Measurements from ENCODE around the gene THSD4.

Gene THSD4

DNA sequence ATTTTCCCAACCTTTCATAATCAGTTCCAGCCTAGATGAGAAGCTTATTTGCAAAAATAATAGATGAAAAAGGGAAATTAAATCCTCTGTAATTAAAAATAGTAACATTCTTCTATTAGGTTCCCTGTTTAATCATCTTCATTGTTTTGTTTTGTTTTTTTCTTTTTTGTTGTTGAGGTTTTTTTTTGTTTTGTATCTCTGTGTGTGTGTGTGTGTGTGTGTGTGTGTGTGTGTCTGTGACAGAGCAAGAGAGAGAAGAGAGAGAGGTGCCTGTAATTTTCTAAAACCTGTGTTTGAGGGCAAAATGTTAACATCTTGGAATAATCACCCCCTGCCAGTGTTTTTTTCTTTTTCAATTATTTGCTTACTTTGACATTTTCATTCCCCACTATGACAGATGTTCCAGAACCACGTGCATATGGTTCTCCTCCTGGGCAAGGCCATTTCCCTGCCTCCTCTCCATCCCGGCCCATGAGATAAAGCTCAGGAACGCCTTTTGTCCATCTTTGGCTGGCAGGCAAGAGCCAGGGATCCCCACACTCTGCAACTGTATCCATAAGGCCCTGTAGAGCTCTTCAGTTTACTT, 573.3 kb downstream of the THSD4 start:
- H3K4me3 ChIP-seq (replicated peaks; ENCODE audit: insufficient read depth, low read length), result no peak overlapping the region
- no peak for TF ChIP-seq SPI1 (IDR thresholded peaks at IDR 0.05; ENCODE audit: borderline replicate concordance, low read depth)
- TF ChIP-seq, protein P1, sequence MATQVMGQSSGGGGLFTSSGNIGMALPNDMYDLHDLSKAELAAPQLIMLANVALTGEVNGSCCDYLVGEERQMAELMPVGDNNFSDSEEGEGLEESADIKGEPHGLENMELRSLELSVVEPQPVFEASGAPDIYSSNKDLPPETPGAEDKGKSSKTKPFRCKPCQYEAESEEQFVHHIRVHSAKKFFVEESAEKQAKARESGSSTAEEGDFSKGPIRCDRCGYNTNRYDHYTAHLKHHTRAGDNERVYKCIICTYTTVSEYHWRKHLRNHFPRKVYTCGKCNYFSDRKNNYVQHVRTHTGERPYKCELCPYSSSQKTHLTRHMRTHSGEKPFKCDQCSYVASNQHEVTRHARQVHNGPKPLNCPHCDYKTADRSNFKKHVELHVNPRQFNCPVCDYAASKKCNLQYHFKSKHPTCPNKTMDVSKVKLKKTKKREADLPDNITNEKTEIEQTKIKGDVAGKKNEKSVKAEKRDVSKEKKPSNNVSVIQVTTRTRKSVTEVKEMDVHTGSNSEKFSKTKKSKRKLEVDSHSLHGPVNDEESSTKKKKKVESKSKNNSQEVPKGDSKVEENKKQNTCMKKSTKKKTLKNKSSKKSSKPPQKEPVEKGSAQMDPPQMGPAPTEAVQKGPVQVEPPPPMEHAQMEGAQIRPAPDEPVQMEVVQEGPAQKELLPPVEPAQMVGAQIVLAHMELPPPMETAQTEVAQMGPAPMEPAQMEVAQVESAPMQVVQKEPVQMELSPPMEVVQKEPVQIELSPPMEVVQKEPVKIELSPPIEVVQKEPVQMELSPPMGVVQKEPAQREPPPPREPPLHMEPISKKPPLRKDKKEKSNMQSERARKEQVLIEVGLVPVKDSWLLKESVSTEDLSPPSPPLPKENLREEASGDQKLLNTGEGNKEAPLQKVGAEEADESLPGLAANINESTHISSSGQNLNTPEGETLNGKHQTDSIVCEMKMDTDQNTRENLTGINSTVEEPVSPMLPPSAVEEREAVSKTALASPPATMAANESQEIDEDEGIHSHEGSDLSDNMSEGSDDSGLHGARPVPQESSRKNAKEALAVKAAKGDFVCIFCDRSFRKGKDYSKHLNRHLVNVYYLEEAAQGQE (IDR thresholded peaks at IDR 0.05; ENCODE audit: insufficient replicate concordance, low read depth), result no peak
- DNase-seq (ENCODE audit: low read depth in 1 of 2, low spot score in 1 of 2), result no peak

DNA sequence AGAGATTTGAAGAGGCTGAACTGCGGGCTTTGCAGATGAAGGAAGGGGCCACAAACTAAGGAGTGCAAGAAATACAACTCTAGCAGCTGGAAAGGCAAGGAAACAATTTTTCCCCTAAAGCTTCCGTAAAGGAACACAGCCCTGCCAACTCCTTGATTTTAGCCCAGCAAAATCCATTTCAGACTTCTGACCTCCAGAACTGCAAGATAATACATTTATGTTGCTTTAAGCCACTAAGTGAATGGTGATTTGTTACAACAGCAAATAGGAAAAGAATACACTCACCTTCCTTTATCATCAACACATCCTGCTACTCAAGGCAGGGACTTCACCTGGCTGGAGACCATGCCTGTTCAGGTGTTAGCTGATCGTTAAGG, 575.8 kb downstream of the THSD4 start:
- Histone ChIP-seq H3K27ac (replicated peaks) (no peak overlapping the region), H3K4me3 (replicated peaks; ENCODE audit: insufficient read depth, low read length) (no peak overlapping the region), H3K27me3 (ENCODE audit: insufficient read depth, poor library complexity, severe bottlenecking) (peaks cover 5% of the 10 kb centered on the region)
- no peak for DNase-seq (ENCODE audit: low read depth in 1 of 2, low spot score in 1 of 2)
- TF ChIP-seq GABPA (IDR thresholded peaks at IDR 0.05; ENCODE audit: low read depth), result no peak
- no peak for TF ChIP-seq SPI1 (IDR thresholded peaks at IDR 0.05; ENCODE audit: borderline replicate concordance, low read depth)
- no peak for TF ChIP-seq POLR2AphosphoS5 (IDR thresholded peaks at IDR 0.05; ENCODE audit: low read depth)
- TF ChIP-seq, protein P2, sequence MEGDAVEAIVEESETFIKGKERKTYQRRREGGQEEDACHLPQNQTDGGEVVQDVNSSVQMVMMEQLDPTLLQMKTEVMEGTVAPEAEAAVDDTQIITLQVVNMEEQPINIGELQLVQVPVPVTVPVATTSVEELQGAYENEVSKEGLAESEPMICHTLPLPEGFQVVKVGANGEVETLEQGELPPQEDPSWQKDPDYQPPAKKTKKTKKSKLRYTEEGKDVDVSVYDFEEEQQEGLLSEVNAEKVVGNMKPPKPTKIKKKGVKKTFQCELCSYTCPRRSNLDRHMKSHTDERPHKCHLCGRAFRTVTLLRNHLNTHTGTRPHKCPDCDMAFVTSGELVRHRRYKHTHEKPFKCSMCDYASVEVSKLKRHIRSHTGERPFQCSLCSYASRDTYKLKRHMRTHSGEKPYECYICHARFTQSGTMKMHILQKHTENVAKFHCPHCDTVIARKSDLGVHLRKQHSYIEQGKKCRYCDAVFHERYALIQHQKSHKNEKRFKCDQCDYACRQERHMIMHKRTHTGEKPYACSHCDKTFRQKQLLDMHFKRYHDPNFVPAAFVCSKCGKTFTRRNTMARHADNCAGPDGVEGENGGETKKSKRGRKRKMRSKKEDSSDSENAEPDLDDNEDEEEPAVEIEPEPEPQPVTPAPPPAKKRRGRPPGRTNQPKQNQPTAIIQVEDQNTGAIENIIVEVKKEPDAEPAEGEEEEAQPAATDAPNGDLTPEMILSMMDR (IDR thresholded peaks at IDR 0.05; ENCODE audit: insufficient read depth, low read length), result no peak
- TF ChIP-seq, protein P1 (IDR thresholded peaks at IDR 0.05; ENCODE audit: insufficient replicate concordance, low read depth), result no peak

More for the DNA sequence above, 573.3 kb downstream of the THSD4 start:
- peaks cover 7% of the 10 kb centered on the region for H3K27me3 ChIP-seq (ENCODE audit: insufficient read depth, poor library complexity, severe bottlenecking)
- H3K27ac ChIP-seq (replicated peaks), result no peak overlapping the region

DNA sequence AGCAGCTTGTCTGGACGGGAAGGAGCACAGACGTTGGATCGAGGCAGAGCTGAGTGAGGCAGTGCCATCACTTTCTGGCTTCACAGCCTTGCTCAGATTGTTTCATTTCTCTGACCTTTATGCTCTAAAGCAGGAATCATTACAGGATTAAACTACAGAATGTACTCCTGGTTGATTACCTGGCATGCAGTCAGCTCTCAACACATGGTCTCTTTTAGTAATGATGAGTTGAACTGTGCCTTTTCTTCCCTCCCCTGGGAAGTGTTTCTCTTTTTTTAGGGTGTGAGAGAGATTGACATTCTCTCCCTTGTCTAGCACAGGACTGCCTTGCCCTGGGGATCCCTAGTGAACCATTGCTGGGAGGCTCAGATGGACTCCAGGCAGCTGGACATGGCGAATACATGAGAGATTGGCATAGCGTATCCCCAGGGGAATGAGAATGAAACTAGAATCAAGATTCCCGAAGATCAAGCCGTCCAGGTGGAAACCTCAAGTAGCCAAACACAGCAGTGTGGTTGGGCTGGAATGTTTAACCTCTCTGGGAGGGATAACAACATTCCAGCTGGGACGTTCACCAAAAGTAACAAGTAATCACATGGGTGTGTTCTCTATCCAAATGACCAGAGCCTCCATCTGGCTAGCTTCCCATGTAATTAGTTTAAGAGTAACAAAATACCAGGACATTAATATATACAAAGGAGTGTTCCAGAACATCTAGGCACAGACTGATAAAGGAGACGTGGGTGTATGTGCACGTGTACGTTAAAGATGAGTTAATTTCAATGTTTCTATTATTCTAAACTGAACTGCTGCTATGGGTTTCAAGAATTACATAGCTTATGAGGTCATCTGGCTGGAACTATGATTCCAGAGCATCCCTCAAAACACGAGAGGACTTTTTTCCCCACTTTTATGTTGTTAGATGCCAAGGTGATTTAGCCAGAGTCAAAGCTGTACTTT, 576.5 kb downstream of the THSD4 start:
- Histone ChIP-seq H3K27ac (replicated peaks) (no peak overlapping the region), H3K4me3 (replicated peaks; ENCODE audit: insufficient read depth, low read length) (no peak overlapping the region), H3K27me3 (ENCODE audit: insufficient read depth, poor library complexity, severe bottlenecking) (peaks cover 5% of the 10 kb centered on the region)
- no peak for TF ChIP-seq SPI1 (IDR thresholded peaks at IDR 0.05; ENCODE audit: borderline replicate concordance, low read depth)
- TF ChIP-seq, protein P2 (IDR thresholded peaks at IDR 0.05; ENCODE audit: insufficient read depth, low read length), result no peak
- no peak for TF ChIP-seq GABPA (IDR thresholded peaks at IDR 0.05; ENCODE audit: low read depth)
- no peak for TF ChIP-seq POLR2AphosphoS5 (IDR thresholded peaks at IDR 0.05; ENCODE audit: low read depth)
- TF ChIP-seq, protein P1 (IDR thresholded peaks at IDR 0.05; ENCODE audit: insufficient replicate concordance, low read depth), result no peak
- DNase-seq (ENCODE audit: low read depth in 1 of 2, low spot score in 1 of 2), result no peak

Measured in HL-60 (cell line).